Epithelial cell of proximal tubule (primary cell): ENCODE measurements around the gene HMGA1. TPM values are rescaled to one million over a fixed set of nuclear protein-coding genes. Genes with fewer than 3 reads are reported as not detected.
A peak's percentile ranks its signal among the peaks of the same experiment; 100 is the strongest.

Experiments used
- DNase-seq: peaks from one replicate; pipeline ENCODE4 v3.0.0-alpha.2; 2011; ENCODE audit warnings: low read depth
- H3K4me3 ChIP-seq: 2 replicates; pipeline ENCODE4 v1.5.1; 2011; ENCODE audit warnings: low read depth, mild to moderate bottlenecking, low read length
- total RNA-seq: library from RNA; depleted of rRNA; stranded (reverse); fragments of >200 nt; gene quantifications from 2 replicates; pipeline ENCODE4 v1.2.3, GENCODE V29; 2015
- TF ChIP-seq, protein P1 (sequence below): conservative IDR thresholded peaks from 2 replicates; pipeline ENCODE4 v1.5.1; 2012; ENCODE audit warnings: low read depth, mild to moderate bottlenecking, low read length

The HMGA1 gene
- total RNA-seq, 1 donor from 2014 or later: 949 TPM

DNA sequence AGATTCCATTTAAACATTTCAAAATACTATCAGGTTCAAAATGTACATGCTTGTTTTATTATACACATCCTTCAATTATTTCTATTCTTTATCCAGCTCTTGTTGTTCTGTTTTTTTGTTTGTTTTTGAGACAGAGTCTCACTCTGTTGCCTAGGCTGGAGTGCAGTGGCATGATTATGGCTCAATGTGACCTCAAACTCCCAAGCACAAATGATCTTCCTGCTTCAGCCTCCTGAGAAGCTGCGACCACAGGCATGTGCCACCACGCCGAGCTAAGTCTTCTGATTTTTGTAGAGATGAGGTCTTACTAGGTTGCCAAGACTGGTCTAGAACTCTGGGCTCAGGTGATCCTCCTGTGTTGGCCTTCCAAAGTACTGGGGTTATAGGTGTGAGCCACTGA is 56.3 kb downstream of the HMGA1 start:
- no peak overlapping the region for H3K4me3 ChIP-seq
- TF ChIP-seq, protein P1, sequence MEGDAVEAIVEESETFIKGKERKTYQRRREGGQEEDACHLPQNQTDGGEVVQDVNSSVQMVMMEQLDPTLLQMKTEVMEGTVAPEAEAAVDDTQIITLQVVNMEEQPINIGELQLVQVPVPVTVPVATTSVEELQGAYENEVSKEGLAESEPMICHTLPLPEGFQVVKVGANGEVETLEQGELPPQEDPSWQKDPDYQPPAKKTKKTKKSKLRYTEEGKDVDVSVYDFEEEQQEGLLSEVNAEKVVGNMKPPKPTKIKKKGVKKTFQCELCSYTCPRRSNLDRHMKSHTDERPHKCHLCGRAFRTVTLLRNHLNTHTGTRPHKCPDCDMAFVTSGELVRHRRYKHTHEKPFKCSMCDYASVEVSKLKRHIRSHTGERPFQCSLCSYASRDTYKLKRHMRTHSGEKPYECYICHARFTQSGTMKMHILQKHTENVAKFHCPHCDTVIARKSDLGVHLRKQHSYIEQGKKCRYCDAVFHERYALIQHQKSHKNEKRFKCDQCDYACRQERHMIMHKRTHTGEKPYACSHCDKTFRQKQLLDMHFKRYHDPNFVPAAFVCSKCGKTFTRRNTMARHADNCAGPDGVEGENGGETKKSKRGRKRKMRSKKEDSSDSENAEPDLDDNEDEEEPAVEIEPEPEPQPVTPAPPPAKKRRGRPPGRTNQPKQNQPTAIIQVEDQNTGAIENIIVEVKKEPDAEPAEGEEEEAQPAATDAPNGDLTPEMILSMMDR: no peak
- DNase-seq: no peak

- peak; percentile 66 for DNase-seq
- H3K4me3 ChIP-seq: no peak overlapping the region
- TF ChIP-seq, protein P1: no peak
These were observed 59.0 kb downstream of the HMGA1 start for GRCh38 chr6:34295721-34296120.

Other genes with a start within 250 kb of the HMGA1 start
- not detected in 2 replicates for gene GRM4, start 90.8 kb upstream of the HMGA1 start, total RNA-seq
- gene SMIM29, start 12.1 kb downstream of the HMGA1 start, total RNA-seq: 16.1 and 43.6 TPM in 2 replicates
- gene NUDT3, start 155.8 kb downstream of the HMGA1 start, total RNA-seq: 12.9 and 16.7 TPM in 2 replicates
- gene RPS10, start 189.2 kb downstream of the HMGA1 start, total RNA-seq: 4,229 and 5,669 TPM in 2 replicates
- 0.07 and 1.9 TPM in 2 replicates for gene PACSIN1, start 229.2 kb downstream of the HMGA1 start, total RNA-seq